Mesodermal cell (in vitro differentiated cells): ENCODE results near the gene MTPN.
A peak's percentile ranks its signal among the peaks of the same experiment; 100 is the strongest.

Source experiments
- H3K27ac ChIP-seq: 2 replicates; pipeline ENCODE4 v1.7.0; 2013; ENCODE audit warnings: mild to moderate bottlenecking, low read depth, low read length, moderate library complexity; ENCODE audit not compliant: severe bottlenecking
- H3K36me3 ChIP-seq: 2 replicates; pipeline ENCODE4 v1.7.1; 2013; ENCODE audit warnings: mild to moderate bottlenecking, low read length, moderate library complexity; ENCODE audit not compliant: control insufficient read depth, insufficient read depth
- H3K4me1 ChIP-seq: one replicate; pipeline ENCODE4 v1.7.1; 2013; ENCODE audit warnings: mild to moderate bottlenecking, low read length; ENCODE audit not compliant: insufficient read depth, control insufficient read depth, poor library complexity, severe bottlenecking
- H3K4me3 ChIP-seq: 2 replicates; pipeline ENCODE4 v1.7.0; 2013; ENCODE audit warnings: low read length, control low read depth, mild to moderate bottlenecking; ENCODE audit not compliant: insufficient read depth, poor library complexity, severe bottlenecking; ENCODE audit errors: extremely low read depth
- H3K9me3 ChIP-seq: 2 replicates; pipeline ENCODE4 v1.7.1; 2013; ENCODE audit warnings: mild to moderate bottlenecking, low read length, moderate library complexity; ENCODE audit not compliant: control insufficient read depth
- WGBS, 2 experiments: methylation state at CpG; one replicate each; pipeline ENCODE4 v1.1.5; 2013; ENCODE audit warnings: missing lambda C conversion rate in 2 of 2; ENCODE audit not compliant: insufficient coverage in 2 of 2; 5-methylcytosine and 5-hydroxymethylcytosine counted together

Gene MTPN

GRCh38 chr7:135925210-135925609, 51.9 kb downstream of the MTPN start:
- peaks cover 32% of the 10 kb centered on the region for H3K4me1 ChIP-seq
- 96 to 98% methylated on average over 3 of the region's 3 CpGs for whole genome bisulfite sequencing, 2 experiments
- H3K36me3 ChIP-seq = peaks cover 36% of the 10 kb centered on the region
- no peak overlapping the region for H3K4me3 ChIP-seq
- H3K9me3 ChIP-seq = no peaks in the 10 kb centered on the region
- H3K27ac ChIP-seq = no peak overlapping the region

DNA sequence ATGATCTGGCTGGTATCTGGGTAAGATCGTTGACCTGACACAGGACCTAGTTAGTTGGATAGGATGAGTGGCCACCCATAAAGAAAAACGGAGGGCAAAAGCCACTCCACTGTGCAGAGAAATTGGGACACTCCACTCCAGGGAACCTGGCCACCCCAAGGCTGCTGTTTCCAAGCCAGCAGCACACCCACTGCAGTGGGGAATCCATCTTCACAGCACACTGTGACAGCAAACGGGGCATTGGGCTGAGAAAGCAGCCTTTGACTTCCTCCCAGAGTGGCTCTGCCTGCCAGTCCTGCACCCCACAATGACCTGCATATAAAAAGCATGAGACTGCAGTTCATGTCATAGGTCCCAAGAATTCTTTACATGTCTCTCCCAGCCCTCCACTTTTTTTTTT, 52.9 kb downstream of the MTPN start:
- Histone ChIP-seq H3K4me1 (peaks cover 32% of the 10 kb centered on the region), H3K27ac (peak overlapping the region; percentile 45), H3K9me3 (no peaks in the 10 kb centered on the region), H3K36me3 (peaks cover 36% of the 10 kb centered on the region), H3K4me3 (no peak overlapping the region)
- WGBS, 2 experiments = 93 to 94% methylated on average over 2 to 3 of the region's 3 CpGs

DNA sequence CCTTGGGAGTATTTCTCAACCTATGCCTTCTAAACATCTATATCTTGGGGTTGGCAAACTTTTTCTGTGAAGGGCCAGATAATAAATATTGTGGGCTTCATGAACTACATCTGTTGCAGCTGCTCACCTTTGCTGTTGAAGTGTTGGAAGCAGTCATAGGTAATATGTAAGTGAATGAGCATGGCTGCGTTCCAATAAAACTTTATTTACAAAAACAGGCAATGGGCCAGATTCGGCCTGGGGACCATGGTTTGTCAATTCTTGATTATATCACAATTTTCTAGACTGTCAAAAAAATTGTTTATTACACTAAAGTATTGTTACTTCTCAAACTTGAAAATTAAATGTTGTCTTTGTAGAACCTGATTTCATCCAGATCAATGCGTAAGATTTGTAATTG, 54.9 kb downstream of the MTPN start:
- Histone ChIP-seq H3K4me1 (peaks cover 14% of the 10 kb centered on the region), H3K9me3 (no peaks in the 10 kb centered on the region), H3K36me3 (peaks cover 27% of the 10 kb centered on the region), H3K27ac (no peak overlapping the region), H3K4me3 (no peak overlapping the region)
- WGBS, 2 experiments = no CpG with 5 or more reads among the region's 3 CpGs

- peaks cover 10% of the 10 kb centered on the region for H3K36me3 ChIP-seq
- no peak overlapping the region for H3K4me3 ChIP-seq
- WGBS, 2 experiments = 98% methylated on average over 5 of the region's 7 CpGs; no CpG with 5 or more reads in 1 of the 2 experiments
- no peaks in the 10 kb centered on the region for H3K9me3 ChIP-seq
- peaks cover 10% of the 10 kb centered on the region for H3K4me1 ChIP-seq
- no peak overlapping the region for H3K27ac ChIP-seq
Measured at GRCh38 chr7:135920478-135920877, 56.7 kb downstream of the MTPN start.

GRCh38 chr7:135919071-135919841, 57.9 kb downstream of the MTPN start:
- no peaks in the 10 kb centered on the region for H3K9me3 ChIP-seq
- WGBS, 2 experiments = 83 to 86% methylated on average over 7 to 9 of the region's 10 CpGs
- H3K36me3 ChIP-seq = peaks cover 4% of the 10 kb centered on the region
- no peak overlapping the region for H3K27ac ChIP-seq
- H3K4me3 ChIP-seq = no peak overlapping the region
- H3K4me1 ChIP-seq = peaks cover 8% of the 10 kb centered on the region

DNA sequence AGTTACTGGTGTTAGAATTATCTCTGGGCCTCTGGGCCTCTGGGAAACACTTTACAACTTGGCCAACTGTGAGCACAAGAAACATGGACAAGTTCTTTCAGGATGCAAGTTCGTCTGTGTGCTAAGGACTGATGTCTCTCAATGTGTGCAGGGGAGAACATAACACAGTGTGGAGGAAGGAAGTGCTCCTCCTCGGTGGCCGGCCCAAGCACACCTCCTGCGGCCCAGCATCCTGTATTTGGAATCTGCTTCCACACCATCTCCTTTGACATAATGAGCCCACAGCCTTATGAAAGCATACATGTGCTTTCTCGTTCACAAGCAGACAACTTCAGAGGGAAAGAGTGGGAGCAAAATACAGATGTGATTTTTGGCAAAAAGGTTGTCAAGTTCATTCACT, 59.0 kb downstream of the MTPN start:
- H3K27ac ChIP-seq = no peak overlapping the region
- WGBS, 2 experiments = 60 to 86% methylated on average over 1 to 4 of the region's 5 CpGs

DNA sequence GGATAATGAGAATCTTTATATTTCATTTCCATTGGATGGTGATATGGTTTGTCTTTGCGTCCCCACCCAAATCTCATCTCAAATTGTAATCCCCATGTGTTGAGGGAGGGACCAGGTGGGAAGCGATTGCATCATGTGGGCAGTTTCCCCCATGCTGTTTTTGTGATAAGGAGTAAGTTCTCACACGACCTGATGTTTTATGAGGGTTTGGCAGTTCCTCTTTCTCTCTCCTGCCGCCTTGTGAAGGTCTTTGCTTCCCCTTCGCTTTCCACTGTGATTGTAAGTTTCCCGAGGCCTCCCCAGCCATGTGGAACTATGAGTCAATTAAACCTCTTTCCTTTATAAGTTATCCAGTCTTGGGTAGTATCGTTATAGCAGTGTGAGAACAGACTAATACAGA, 59.4 kb downstream of the MTPN start:
- 80% methylated on average over 1 of the region's 7 CpGs; no CpG with 5 or more reads in 1 of the 2 experiments for WGBS, 2 experiments
- peaks cover 4% of the 10 kb centered on the region for H3K36me3 ChIP-seq
- H3K27ac ChIP-seq = no peak overlapping the region

More for the DNA sequence above, 59.0 kb downstream of the MTPN start:
- H3K36me3 ChIP-seq = peaks cover 4% of the 10 kb centered on the region
- H3K4me1 ChIP-seq = no peaks in the 10 kb centered on the region
- no peak overlapping the region for H3K4me3 ChIP-seq
- no peaks in the 10 kb centered on the region for H3K9me3 ChIP-seq

GRCh38 chr7:135914346-135914745, 62.8 kb downstream of the MTPN start:
- Histone ChIP-seq H3K9me3 (no peaks in the 10 kb centered on the region), H3K27ac (no peak overlapping the region), H3K36me3 (no peaks in the 10 kb centered on the region), H3K4me3 (no peak overlapping the region), H3K4me1 (no peaks in the 10 kb centered on the region)

More for the DNA sequence above, 59.4 kb downstream of the MTPN start:
- no peak overlapping the region for H3K4me3 ChIP-seq
- no peaks in the 10 kb centered on the region for H3K4me1 ChIP-seq
- H3K9me3 ChIP-seq = no peaks in the 10 kb centered on the region

DNA sequence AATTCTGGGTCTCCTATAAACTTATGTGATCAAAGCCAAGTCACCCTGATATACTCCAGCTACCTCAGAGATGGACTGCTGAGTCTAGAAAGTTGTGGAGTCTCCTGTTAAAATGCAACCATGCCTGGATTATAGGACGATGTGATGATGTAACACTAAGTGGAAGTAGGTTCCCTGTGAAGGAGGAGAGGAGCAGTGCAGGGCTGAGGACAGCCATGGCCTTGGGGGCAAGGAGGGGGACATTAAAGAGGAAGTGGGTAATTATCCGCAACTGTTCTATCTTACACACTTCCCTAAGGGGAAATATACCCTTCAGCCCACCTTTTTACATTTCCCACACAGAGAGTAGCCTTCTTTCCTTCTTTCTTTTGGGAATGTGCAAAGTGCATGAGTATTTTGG, 63.8 kb downstream of the MTPN start:
- Histone ChIP-seq H3K4me3 (no peak overlapping the region), H3K9me3 (no peaks in the 10 kb centered on the region), H3K36me3 (no peaks in the 10 kb centered on the region), H3K4me1 (no peaks in the 10 kb centered on the region), H3K27ac (no peak overlapping the region)
- 78 to 92% methylated on average over 1 of the region's 2 CpGs for WGBS, 2 experiments

- Histone ChIP-seq H3K4me3 (no peak overlapping the region), H3K27ac (no peak overlapping the region), H3K4me1 (no peaks in the 10 kb centered on the region), H3K36me3 (no peaks in the 10 kb centered on the region), H3K9me3 (no peaks in the 10 kb centered on the region)
- 50 to 93% methylated on average over 1 to 2 of the region's 3 CpGs for WGBS, 2 experiments
Measured at GRCh38 chr7:135911099-135911498, 66.1 kb downstream of the MTPN start.

DNA sequence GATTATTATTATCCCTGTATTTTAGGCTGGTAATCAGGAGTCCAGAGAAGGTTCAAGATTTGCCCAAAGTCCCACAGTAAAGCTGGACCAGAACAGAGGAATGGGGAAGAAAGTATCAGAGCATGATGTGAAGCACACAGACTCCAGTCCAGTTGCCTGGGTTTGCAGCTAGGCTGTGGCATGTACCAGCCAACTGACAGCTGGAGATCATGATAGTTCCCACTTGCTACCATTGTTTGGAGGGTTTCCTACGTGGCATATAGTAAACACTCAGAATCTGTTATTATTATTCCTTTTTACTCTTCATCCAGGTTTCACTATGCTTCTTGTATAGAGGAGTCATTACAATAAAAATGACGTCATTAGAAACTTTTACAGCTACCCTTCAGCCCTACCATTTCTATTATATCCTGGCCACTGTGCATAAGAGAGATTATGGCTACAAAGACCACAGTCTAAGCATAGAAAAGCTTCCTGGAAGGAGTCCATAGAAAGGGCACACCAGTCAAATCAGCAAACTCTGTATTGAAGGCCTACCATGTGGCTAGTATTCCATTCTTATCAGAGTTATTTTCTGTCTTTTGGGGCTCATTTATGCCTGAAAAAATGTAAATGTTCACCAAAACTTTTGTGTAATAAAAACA, 66.6 kb downstream of the MTPN start:
- H3K27ac ChIP-seq = no peak overlapping the region
- no peak overlapping the region for H3K4me3 ChIP-seq
- no peaks in the 10 kb centered on the region for H3K9me3 ChIP-seq
- H3K36me3 ChIP-seq = no peaks in the 10 kb centered on the region
- H3K4me1 ChIP-seq = no peaks in the 10 kb centered on the region
- no CpG with 5 or more reads among the region's 2 CpGs for WGBS, 2 experiments
